ENCODE results near the gene LDHAL6B. TPM values are rescaled to one million over a fixed set of nuclear protein-coding genes. Genes with fewer than 3 reads are reported as not detected.

LDHAL6B gene
- total and polyA plus RNA-seq, 9 of the 15 experiments (the other 6 are each of a cell fraction or from before 2014, with no cell fraction given): not detected

- TF ChIP-seq REST (IDR thresholded peaks at IDR 0.05; ENCODE audit: borderline replicate concordance) (peak; percentile 33; the same call in 1 of the 2 replicates), REST (CRISPR knock-in tag; IDR thresholded peaks at IDR 0.05; ENCODE audit: low read depth) (no peak), PBX2 (CRISPR knock-in tag; IDR thresholded peaks at IDR 0.05; ENCODE audit: low read depth) (no peak), PBX2 (tag; conservative IDR thresholded peaks at IDR 0.05; ENCODE audit: low read depth) (peak; percentile 47; the same call in 1 of the 2 replicates), RAD21 (CRISPR knock-in tag; conservative IDR thresholded peaks at IDR 0.05 in 1 of 2, IDR thresholded peaks at IDR 0.05 in 1 of 2) (peak in 1 of 2 experiments; percentile 73; a peak in 3 of 4 replicates), PKNOX1 (IDR thresholded peaks at IDR 0.05) (peak; percentile 62; the same call in 1 of the 2 replicates), CTCF (IDR thresholded peaks at IDR 0.05 in 2 of 3, conservative IDR thresholded peaks at IDR 0.05 in 1 of 3; ENCODE audit: insufficient read depth in 2 of 3, low read depth in 1 of 3, low read length in 3 of 3) (peak; percentile 63 to 73 (median 69); a peak in 5 of 6 replicates), TFAP4 (CRISPR knock-in tag; IDR thresholded peaks at IDR 0.05; ENCODE audit: borderline replicate concordance) (peak; percentile 68), ZBED1 (IDR thresholded peaks at IDR 0.05) (no peak)
Measured at GRCh38 chr15:59174835-59175831, 31.5 kb upstream of the LDHAL6B start (continued).
